GM18502 (cell line): ENCODE data around the gene LENG1.

Experiments used
- ATAC-seq: cut with Tn5 transposase; IDR thresholded peaks from one replicate; pipeline ENCODE4 v1.9.1; 2021; ENCODE audit warnings: mild to moderate bottlenecking; ENCODE audit not compliant: unreplicated experiment, poor library complexity

The LENG1 gene

GRCh38 chr19:54145541-54146158, 13.9 kb downstream of the LENG1 start:
- ATAC-seq: no peak

- ATAC-seq: no peak
These were observed 17.2 kb downstream of the LENG1 start for GRCh38 chr19:54142166-54142780.

- no peak for ATAC-seq
These were observed 18.2 kb downstream of the LENG1 start for GRCh38 chr19:54141356-54141755.

- no peak for ATAC-seq
These were observed 20.8 kb downstream of the LENG1 start for GRCh38 chr19:54138489-54139256.

- no peak for ATAC-seq
These were observed 21.6 kb downstream of the LENG1 start, which contains the start of gene CNOT3 for GRCh38 chr19:54137699-54138488. Gene CNOT3, plus strand, starts transcription at chr19:54137762. Its CDS starts 5,217 bp downstream, at chr19:54142979.

- peak; percentile 81 for ATAC-seq
These were observed 22.4 kb downstream of the LENG1 start for GRCh38 chr19:54136864-54137698.

GRCh38 chr19:54136086-54136863, 23.2 kb downstream of the LENG1 start:
- no peak for ATAC-seq

- no peak for ATAC-seq
These were observed 25.4 kb downstream of the LENG1 start for GRCh38 chr19:54133957-54134590.

GRCh38 chr19:54133312-54133956, 26.1 kb downstream of the LENG1 start:
- ATAC-seq: no peak

- ATAC-seq: no peak
These were observed 29.9 kb downstream of the LENG1 start for GRCh38 chr19:54129617-54129996.

- no peak for ATAC-seq
These were observed 30.5 kb downstream of the LENG1 start for GRCh38 chr19:54128796-54129616.

GRCh38 chr19:54128441-54128725, 31.1 kb downstream of the LENG1 start:
- no peak for ATAC-seq

GRCh38 chr19:54127688-54128440, 31.7 kb downstream of the LENG1 start:
- no peak for ATAC-seq

- ATAC-seq: no peak
These were observed 33.8 kb downstream of the LENG1 start for GRCh38 chr19:54125713-54126112.

GRCh38 chr19:54124393-54124792, 35.1 kb downstream of the LENG1 start:
- no peak for ATAC-seq

- ATAC-seq: no peak
These were observed 35.8 kb downstream of the LENG1 start for GRCh38 chr19:54123682-54124081.

- no peak for ATAC-seq
These were observed 38.3 kb downstream of the LENG1 start for GRCh38 chr19:54121259-54121658.
